Liver (tissue), 3 donors: ENCODE results near the gene COLEC12.

Source experiments
- CTCF ChIP-seq: fragments of 150-350 bp; IDR thresholded peaks from 2 replicates; pipeline ENCODE4 v1.5.1; 2017; ENCODE audit warnings: improper control_type of control experiment, low read depth, low read length; ENCODE audit not compliant: missing input control
- FOXA1 ChIP-seq: IDR thresholded peaks from 2 replicates; pipeline ENCODE4 v1.6.1; 2016; ENCODE audit warnings: antibody characterized with exemption
- GABPA ChIP-seq, 2 donors: IDR thresholded peaks in 1 of 2; conservative IDR thresholded peaks in 1 of 2; 2 replicates each; pipeline ENCODE4 v1.6.1; 2016; ENCODE audit warnings: antibody characterized with exemption in 2 of 2, mild to moderate bottlenecking in 1 of 2, moderate library complexity in 1 of 2
- HNF4A ChIP-seq, 2 donors: conservative IDR thresholded peaks; 2 replicates each; pipeline ENCODE4 v1.6.1; 2016; ENCODE audit warnings: antibody characterized with exemption in 2 of 2, mild to moderate bottlenecking in 2 of 2
- JUND ChIP-seq, 2 donors: IDR thresholded peaks; 2 replicates each; pipeline ENCODE4 v1.6.1; 2016; ENCODE audit warnings: antibody characterized with exemption in 2 of 2
- MAX ChIP-seq: IDR thresholded peaks from 2 replicates; pipeline ENCODE4 v1.6.1; 2016; ENCODE audit warnings: antibody characterized with exemption
- NR2F2 ChIP-seq: IDR thresholded peaks from 2 replicates; pipeline ENCODE4 v1.6.1; 2016; ENCODE audit warnings: antibody characterized with exemption
- RAD21 ChIP-seq, 2 donors: IDR thresholded peaks; 2 replicates each; pipeline ENCODE4 v1.6.1; 2016; ENCODE audit warnings: antibody characterized with exemption in 2 of 2, mild to moderate bottlenecking in 2 of 2
- REST ChIP-seq: IDR thresholded peaks from 2 replicates; pipeline ENCODE4 v1.6.1; 2016; ENCODE audit warnings: antibody characterized with exemption, mild to moderate bottlenecking
- SP1 ChIP-seq: IDR thresholded peaks from 2 replicates; pipeline ENCODE4 v1.6.1; 2018; ENCODE audit warnings: antibody characterized with exemption, mild to moderate bottlenecking
- TAF1 ChIP-seq: conservative IDR thresholded peaks from 2 replicates; pipeline ENCODE4 v1.6.1; 2016; ENCODE audit warnings: antibody characterized with exemption, mild to moderate bottlenecking
- donor health status: healthy.
- donor health status: healthy.

DNA sequence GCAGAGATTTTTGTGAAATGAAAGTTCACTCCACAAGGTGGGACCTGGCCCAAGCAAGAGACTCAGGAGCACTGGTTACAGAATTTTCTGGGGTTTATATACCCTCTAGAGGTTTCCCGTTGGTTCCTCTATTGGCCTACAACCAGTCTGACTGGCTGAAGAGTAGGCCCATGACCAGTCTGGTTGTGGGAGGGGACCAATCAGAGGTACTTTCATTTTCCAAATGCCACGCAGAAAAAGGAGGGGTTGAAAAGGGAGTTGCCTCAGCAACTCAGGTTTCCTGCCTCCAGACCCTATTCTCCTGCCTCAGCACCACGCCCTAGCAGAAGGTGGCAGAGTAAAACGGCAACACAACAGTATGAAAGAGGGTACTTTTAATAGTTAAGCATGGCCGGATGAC is 98.4 kb downstream of the COLEC12 start:
- TF ChIP-seq CTCF: no peak
- no peak for TF ChIP-seq HNF4A (conservative IDR thresholded peaks at IDR 0.05)
- no peak for TF ChIP-seq GABPA (IDR thresholded peaks at IDR 0.05 in 1 of 2, conservative IDR thresholded peaks at IDR 0.05 in 1 of 2)
- TF ChIP-seq JUND (IDR thresholded peaks at IDR 0.05): no peak
- no peak for TF ChIP-seq REST
- no peak for TF ChIP-seq MAX
- no peak for TF ChIP-seq RAD21 (IDR thresholded peaks at IDR 0.05)
- TF ChIP-seq TAF1: no peak
- TF ChIP-seq NR2F2: no peak
- no peak for TF ChIP-seq FOXA1
- no peak for TF ChIP-seq SP1
